HG03196 (cell line): Measurements from ENCODE around the gene PDE7B.

Experiments used
- ATAC-seq: cut with Tn5 transposase; IDR thresholded peaks from one replicate; pipeline ENCODE4 v1.9.1; 2021; ENCODE audit not compliant: unreplicated experiment

PDE7B gene

DNA sequence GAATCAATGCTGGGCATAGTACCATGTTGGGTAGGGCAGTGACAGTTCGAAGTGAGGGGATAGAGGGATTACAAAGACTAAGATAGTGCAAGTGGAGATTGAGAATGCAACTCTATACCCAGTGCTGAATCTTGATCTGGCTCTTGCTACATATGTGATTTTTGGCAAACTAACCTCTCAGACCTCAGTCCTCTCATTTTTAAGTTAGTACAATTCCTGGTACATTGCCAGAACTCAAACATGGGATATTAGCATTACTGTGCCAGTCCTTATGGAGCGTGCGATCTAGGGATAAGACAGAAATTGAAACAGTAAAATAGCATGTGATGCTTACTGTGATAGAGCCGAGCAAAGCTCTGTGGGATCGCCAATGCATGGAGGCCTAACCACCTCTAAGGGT, 210.2 kb downstream of the PDE7B start:
- no peak for ATAC-seq

DNA sequence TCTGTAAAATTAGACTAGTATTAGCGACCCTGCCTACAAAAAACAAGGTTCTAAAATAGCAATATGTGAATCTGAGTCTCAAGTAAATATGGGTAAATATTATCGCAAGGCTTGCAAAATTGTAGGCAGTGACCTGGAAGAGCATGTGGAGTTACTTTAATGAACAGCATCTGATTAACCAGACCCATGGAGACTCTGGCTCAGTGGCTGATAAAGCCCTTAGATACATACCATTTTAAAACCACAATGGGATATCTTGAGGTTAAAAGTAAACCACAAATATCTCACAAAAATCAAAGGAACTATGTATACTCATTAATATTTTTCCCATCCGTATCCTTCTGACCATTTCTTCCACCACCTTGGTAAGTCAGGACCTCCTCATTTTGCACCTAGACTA, 211.6 kb downstream of the PDE7B start:
- ATAC-seq = no peak

DNA sequence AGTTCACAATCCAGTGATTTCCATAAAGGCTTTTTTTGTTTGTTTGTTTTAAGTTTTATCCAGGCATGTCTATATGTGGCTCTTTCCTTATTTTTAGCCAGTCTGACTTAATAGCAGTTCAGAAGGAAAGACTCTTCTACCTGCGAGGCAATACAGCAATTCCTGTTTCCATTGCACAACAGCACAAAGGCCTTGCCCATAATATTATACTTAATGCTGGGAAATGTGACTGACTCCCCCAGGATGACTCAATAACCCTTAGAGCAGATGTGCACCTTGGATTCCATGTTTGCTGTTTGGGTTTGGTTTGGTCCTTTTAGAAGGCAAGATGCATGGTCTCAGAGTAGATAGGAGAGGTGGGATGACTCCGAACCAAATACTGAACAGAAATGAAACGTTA, 214.5 kb downstream of the PDE7B start:
- ATAC-seq = no peak

DNA sequence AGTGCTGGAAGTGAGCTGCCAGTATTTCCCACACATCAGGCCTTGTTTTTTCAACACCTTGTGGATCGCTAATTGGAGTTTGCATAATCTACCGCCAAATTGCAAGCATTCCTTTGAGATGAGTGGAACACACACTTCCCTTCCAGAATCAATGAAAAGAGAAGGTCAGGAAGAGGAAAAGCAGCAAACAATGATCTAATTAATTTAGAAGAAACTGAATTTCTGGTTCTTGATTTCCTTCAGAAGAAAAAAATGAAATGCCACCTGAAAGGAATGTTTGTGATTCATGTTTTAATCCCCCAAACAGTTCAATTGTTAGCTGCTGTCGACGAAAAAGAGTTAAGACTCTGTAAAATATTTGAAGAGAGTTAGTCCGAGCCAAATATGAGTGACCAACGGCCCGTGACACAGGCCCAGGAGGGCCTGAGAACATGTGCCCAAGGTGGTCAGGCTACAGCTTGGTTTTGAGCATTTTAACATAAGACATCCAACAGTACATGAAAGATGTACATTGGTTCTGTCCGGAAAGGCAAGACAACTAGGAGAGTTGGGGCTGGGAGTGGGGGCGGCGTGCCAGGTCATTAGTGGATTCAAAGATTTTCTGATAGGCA, 216.3 kb downstream of the PDE7B start:
- no peak for ATAC-seq

DNA sequence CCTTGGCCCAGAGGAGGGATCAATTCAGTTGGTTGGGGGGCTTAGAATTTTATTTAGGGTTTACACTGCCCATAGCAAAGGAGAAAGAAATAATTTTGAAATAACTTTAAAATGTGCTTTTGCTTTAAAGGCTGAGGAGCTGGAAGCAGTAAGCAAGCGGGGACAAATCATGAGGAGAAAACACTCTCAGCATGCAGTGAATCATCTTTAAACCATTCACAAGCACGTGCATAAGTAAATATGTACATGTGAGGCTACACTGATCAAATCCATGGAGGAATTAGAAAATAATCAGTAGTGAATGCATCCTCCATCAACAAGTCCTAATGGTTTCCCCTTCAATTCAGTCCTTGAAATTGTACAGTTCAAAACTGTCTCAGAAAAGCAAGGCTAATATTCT, 217.6 kb downstream of the PDE7B start:
- no peak for ATAC-seq

DNA sequence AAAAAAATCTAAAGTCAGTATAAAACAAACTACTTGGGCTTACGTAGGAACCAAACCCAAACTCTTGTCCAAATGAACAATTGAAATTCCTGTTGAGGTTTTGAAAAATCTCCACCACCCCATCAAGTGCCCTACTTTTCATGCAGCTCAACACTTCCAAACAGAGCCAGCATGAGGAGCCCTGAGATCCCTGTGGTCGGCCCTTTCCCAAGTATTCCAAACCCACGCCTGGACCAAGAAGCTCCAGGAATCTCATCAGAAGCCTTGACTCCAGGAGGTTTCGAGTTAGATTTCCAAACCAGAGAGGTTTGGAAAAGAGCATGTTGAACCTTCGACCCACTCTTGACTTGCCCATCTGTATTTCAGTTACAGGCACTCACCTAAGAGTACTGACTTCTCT, 219.3 kb downstream of the PDE7B start:
- ATAC-seq = no peak

DNA sequence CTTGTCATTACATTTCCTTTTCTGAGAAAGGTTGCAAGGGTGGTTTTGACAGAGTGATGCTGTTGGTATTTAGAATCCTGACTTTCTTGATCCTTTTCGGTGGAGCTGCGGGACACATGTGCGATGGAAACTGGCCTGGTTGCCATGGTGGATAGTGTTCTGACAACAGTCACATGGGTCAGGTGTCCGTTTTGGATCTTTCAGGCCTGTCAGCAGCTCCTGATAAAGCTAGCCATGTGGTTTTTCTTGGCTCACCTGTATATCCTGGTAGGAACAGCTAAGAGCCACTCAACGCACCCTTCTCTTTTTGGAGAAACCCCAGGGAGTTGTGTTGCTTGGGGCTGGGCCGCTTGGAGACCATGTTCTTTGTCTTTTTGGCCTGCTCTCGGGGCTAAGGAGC, 221.2 kb downstream of the PDE7B start:
- ATAC-seq = no peak

DNA sequence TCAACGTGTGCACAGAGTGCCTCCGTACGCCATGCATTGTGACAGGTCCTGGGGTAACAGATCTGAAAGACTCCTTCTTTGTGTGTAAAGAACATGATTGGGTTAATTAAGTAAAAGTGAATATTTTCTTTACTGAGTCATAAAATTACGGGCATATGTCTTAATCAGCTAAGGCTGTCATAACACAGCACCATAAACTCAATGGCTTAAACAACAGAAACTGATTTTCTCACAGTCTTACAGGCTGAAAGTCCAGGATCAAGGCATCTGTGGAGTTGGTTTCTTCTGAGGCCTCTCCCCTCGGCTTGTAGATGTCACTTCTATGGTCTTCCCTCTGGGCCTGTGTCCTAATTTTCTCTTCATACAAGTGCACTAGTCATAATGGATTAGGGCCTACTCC, 221.7 kb downstream of the PDE7B start:
- no peak for ATAC-seq

DNA sequence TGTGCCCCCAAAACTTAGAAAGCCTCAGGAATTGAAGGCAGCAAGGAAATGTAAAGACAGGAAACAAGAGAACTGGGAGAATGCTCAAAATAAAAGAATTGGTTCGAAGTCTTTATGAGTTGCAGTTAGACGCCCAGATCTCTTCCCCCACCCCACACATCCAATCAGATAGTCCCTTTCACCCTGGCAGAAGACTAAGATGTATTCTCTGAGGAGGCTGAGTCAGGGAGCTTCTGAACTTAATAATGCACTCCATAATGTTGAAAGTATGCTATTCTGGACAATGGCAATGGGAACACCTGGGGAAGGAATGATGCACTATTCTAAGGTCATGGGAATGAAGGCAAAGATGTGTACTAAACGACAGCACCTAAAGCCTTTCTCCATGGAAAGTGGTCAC, 225.0 kb downstream of the PDE7B start:
- no peak for ATAC-seq

DNA sequence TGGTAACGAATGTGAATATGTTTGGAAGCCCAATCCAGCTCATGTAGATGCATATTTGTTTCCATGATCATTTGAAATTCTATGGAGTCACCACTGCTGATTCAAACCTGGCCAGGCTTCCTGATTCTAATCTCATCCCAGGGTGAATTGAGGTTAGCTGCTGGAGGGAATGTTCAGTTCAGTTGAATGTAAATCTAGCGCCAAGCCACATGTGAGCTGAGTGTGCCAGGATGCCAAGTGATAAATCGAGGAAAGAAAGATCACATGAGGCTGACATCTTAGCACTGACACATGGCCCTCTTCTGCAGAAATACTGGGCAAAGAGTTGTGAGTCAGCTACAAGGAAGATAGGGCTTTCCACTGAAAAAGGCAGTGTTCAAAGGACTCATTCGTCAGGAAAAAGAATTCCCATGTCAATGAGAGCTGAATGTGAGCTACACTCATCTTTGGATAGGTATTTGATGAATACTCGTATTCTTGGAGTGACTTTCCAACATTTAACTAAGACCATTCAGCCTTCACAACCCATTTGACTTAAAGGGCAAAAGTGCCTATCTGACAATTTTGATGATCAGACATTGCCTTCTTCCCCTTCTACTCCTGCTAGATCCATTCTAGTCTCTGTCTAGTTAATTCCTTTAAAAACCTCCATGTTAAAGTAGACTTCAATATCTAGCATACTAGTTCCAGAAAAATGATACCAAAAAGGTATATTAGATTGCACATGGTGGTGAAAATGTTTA, 226.5 kb downstream of the PDE7B start:
- ATAC-seq = no peak

DNA sequence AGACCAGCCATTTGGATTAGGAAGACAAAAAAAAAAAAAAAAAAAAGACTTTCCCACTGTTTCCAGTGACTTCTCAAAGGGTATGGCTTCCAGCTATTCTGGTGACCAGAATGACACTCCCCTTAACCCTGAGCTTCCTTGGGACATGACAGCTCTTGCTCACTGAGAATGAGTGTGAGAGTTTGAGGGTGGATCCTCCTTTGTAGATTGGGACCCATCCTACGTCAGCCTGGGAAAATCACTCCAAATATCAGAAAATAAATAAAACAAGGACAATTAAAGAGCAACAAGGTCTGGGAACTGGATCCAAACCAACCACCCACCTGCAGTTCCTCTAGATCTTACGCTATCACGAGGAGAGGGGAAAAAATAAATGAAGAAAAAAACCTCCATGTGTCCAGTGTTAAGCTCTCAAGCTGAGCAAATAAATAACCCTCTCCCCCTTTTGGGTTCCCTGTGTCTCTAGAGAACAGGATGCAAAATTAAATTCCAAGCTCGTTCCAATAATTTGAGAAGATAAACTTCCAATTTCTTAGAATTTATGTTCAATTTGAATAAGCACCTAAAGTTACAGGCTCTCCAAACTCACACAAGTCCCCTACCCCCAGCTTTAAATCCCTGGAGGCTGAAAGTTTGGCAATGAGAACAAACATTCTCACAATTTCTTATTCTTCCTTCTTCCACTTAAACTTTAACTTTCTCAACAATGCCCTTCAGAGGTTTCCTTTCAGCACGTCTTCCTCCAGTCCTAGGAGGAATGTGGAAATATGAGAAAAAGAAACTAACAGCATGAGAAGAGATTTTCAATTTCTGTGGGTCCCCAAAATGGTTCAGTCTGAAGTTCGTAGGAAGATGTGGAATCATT, 228.4 kb downstream of the PDE7B start:
- ATAC-seq = no peak

DNA sequence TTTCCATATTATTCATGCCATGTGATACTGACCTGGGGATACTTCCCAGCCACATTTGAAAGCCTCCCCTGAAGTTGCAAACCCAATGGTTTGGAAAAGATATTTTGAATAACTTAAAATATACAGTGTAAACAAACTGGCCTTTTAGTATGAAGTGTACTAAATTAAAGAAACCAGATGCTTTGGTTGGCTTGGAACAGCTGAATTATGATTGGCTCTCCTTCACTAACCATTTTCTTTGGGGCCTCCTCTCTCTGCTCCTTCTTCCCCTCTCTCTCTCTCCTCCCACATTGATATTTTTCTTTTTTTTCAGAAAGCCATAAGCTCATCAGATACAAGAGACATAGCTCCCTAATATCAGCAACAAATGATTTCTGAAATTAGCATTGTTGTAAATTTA, 232.0 kb downstream of the PDE7B start:
- ATAC-seq = no peak

DNA sequence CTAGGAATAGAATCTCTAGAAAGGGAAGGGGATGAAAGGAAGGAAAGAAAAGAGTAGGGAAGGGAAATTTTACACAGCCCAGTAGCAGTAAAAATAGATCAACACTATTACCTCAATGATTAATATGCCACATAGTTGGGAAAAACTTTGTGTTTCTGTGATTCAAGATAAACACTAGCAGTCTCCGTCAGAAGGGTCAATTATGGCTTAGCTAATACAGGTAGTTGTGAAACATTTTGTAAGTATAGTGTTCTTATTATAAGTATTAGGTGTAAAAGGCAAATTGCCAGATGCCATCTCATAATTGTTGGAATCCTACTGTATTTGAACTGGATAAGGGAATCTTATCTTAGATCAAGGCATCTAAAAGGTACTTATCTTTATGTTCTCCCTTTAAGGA, 232.9 kb downstream of the PDE7B start:
- ATAC-seq = no peak

DNA sequence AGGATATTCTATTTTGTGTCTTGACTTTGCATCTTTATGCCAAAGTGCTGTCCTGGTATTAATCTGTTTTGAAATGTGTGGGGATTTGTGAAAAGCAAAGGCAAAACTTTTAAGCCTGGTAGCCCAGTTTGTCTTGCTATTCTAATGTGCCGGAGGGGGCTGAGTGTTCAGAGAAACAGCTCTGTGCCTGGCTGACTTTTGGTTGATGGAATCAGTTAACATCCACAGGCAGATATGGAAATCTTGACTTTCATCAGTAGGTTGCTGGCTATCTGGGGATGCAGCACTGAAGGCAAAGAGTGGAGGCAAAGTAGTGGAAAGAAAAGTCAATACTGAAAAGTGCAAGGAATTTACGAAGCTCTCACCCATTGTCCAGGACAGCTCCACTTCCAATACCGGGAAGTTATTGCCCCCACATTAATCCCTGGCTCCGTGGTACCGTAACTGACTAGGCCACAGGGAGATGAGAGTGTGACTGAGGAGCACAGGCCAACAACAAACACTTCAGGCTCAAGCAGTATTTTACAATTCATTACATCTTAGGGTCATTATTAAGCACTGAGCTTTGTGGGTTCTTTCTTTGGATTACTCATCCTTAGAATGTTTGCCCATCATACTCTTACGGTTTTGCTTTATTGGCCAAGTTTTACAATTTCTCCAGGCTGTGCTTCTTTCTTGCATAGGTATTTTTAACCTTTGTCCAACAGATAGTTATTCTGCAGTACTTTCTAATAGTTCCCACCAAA, 234.0 kb downstream of the PDE7B start:
- ATAC-seq = no peak

DNA sequence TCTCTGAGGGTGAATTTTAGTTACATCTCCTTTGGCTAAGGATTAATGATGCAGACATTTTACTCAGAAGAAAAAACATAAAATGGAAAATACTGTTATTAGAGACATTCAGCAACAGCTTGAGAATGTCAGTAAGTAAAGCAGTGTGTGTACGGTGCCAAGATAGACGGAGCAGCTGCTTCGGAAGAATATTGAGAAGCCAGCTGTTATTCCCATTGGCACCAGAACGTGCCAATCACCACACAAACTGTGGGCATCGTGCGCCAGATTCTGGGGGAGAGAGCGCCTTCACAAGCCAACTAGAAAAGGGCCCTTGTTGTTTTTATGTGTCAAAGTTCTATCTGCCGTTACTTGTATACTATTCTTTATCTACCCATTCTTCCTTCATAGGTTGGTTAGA, 235.2 kb downstream of the PDE7B start:
- ATAC-seq = no peak

DNA sequence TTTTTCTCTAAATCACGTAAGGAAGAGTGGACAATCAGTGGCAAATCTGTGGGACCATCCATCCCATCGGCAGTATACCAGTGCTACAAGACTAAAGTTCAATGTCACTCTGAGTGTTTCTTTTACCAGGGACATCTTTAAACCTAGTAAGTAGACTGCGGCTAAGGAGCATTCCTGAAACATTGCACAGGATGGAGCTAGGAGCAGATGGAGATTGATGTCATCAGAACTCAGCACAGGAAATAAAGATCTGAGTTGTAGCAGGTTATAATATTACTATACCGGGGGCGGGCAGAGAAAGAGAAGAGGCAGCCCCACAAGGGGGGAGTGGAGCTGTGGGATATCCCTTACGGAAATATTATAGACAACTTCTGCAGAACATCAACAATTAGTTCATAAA, 236.5 kb downstream of the PDE7B start:
- no peak for ATAC-seq

DNA sequence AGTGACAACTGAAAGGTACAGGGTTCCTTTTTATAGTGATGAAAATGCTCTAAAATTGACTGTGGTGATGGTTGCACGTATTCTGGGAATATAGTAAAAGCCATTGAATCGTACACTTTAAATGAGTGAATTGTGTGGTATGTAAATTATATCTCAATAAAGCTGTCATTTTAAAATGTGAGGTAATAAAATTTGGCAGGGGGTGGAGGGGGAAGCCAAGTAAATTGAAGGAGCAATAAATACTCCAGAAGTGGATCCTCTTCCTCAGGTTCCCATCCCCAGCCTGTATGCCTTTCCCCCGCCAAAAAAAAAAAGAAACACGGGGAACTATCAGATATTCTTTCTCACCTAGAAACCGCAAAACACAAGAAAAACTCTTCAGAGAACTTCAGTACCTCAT, 237.2 kb downstream of the PDE7B start:
- ATAC-seq = no peak

DNA sequence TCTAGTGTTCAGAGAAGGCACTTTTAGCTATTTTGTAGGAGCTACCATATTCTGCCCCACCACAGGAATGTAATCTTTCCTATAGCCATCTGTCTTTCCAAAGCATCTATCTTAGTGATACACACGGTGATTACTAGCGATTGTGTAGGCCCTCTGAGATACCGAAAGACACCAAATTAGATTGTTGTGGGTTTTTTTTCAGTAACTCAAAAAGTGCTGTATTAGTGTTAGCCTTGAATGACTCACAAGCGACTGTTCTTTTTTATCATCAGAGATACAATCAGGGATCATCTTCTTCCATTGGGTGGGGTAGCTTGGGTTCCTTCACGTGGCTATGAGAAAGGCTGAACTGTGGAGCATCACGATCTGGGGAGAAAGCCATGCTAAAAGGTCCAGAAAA, 238.4 kb downstream of the PDE7B start:
- ATAC-seq = no peak

DNA sequence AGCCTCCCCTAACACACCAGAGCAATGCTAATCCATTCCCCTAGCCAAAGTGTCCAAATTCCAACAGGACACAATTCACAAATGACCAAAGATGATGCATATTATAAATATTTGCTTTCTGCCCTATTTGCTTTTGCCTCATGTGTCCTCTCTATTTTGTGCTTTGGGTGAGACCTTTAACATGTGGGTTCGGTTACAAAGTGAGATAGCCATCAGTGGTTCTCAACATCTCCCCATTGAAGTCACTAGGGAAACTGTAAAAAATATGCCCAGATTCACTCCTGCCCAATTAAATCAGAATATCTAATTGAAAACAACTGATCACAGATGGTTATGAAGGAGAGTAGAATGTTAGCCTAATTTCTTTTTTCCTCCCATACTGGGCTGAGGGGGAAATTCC, 239.4 kb downstream of the PDE7B start:
- ATAC-seq = no peak

DNA sequence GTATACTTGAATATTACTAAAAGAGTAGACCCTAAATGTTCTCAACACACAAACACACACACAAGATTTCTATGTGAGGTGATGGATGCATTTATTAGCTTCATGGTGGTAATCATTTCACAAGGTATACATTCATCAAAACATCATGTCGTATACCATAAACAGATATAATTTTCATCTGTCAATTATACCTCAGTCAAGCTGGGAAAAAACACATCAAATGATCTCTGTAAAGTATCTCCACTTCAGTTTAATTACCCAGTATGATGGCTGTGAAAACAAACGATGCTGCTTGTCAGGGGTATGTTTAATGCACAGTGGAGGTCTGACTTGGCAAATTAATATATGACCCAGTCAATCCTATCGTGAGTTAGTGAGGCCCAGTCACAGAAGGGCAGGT, 241.4 kb downstream of the PDE7B start:
- ATAC-seq = no peak

DNA sequence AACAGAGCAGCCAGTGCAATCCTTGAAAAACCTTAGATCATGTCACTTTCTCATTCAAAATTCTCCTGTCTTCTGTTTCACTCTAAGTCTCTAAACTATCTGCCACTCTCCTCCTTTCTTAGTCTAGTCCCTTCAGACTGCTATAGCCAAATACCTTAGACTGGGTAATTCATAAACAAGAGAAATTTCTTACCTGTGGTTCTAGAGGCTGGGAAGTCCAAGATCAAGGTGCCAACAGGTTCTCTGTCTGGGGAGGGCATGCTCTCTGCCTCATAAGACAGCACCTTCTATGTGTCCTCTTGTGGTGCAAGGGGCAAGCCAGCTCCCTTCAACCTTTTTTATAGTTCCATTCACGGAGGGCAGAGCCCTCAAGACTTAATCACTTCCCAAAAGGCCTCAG, 242.3 kb downstream of the PDE7B start:
- no peak for ATAC-seq
